Endodermal cell (in vitro differentiated cells): ENCODE results near the gene SLC22A31. TPM values are rescaled to one million over a fixed set of nuclear protein-coding genes. Genes with fewer than 3 reads are reported as not detected.

Experiments used
- DNase-seq: peaks from one replicate; pipeline ENCODE4 v3.0.0-alpha.2; 2017
- H3K27ac ChIP-seq: 2 replicates; pipeline ENCODE4 v1.5.1; 2013; ENCODE audit warnings: mild to moderate bottlenecking, low read depth, low read length, moderate library complexity
- H3K27me3 ChIP-seq: 2 replicates; pipeline ENCODE4 v1.6.1; 2013; ENCODE audit warnings: mild to moderate bottlenecking, low read length, moderate library complexity; ENCODE audit not compliant: insufficient read depth, control insufficient read depth, poor library complexity, severe bottlenecking
- H3K36me3 ChIP-seq: 2 replicates; pipeline ENCODE4 v1.7.0; 2013; ENCODE audit warnings: mild to moderate bottlenecking, low read length, moderate library complexity; ENCODE audit not compliant: control insufficient read depth, insufficient read depth
- H3K4me1 ChIP-seq: one replicate; pipeline ENCODE4 v1.7.0; 2013; ENCODE audit warnings: low read length; ENCODE audit not compliant: control insufficient read depth, insufficient read depth
- H3K4me3 ChIP-seq: 2 replicates; pipeline ENCODE4 v1.5.1; 2013; ENCODE audit warnings: mild to moderate bottlenecking, low read length, moderate library complexity
- H3K9ac ChIP-seq: 2 replicates; pipeline ENCODE4 v1.6.1; 2013; ENCODE audit warnings: mild to moderate bottlenecking, low read length, moderate library complexity; ENCODE audit not compliant: poor library complexity, severe bottlenecking; ENCODE audit errors: extremely low read depth
- H3K9me3 ChIP-seq: 2 replicates; pipeline ENCODE4 v1.6.1; 2013; ENCODE audit warnings: mild to moderate bottlenecking, low read length, moderate library complexity; ENCODE audit not compliant: control insufficient read depth
- H3K27ac Mint-ChIP-seq: 2 replicates; pipeline ENCODE4 v1.8.0; 2020; ENCODE audit warnings: mixed read lengths
- H3K27me3 Mint-ChIP-seq: 2 replicates; pipeline ENCODE4 v1.8.0; 2021; ENCODE audit warnings: mild to moderate bottlenecking, mixed read lengths; ENCODE audit not compliant: insufficient read depth
- H3K36me3 Mint-ChIP-seq: 2 replicates; pipeline ENCODE4 v1.8.0; 2020; ENCODE audit warnings: low read depth, mixed read lengths
- H3K4me1 Mint-ChIP-seq: 2 replicates; pipeline ENCODE4 v1.8.0; 2020; ENCODE audit warnings: mixed read lengths
- H3K4me3 Mint-ChIP-seq: 2 replicates; pipeline ENCODE4 v1.8.0; 2020; ENCODE audit warnings: mild to moderate bottlenecking, moderate library complexity, mixed read lengths
- H3K9me3 Mint-ChIP-seq: 2 replicates; pipeline ENCODE4 v1.8.0; 2020; ENCODE audit warnings: mild to moderate bottlenecking, mixed read lengths
- CTCF ChIP-seq: fragments of 200-600 bp; sonication (generic); conservative IDR thresholded peaks from 2 replicates; pipeline ENCODE4 v1.5.0; 2021; ENCODE audit warnings: antibody characterized with exemption, mild to moderate bottlenecking
- WGBS, 2 experiments: methylation state at CpG; one replicate each; pipeline versions ENCODE4 v1.1.5 to v1.1.7; 2013; ENCODE audit warnings: missing lambda C conversion rate in 2 of 2, mixed read lengths in 1 of 2; ENCODE audit not compliant: insufficient coverage in 1 of 2, insufficient read length in 1 of 2; 5-methylcytosine and 5-hydroxymethylcytosine counted together
- total RNA-seq, 2 donors: library from RNA; stranded (reverse); fragmentation: NEBNext Ultra II Directional in 1 of 2; extraction: Animal tissue kit (Norgen Biotek cat#: 25700) in 1 of 2; gene quantifications; 2 replicates in 1 of 2; 3 replicates in 1 of 2; pipeline ENCODE4 v1.2.1, GENCODE V29; 2021

The SLC22A31 gene
- total RNA-seq, 2 donors from 2014 or later, result 9.7 to 33.9 TPM

- Histone ChIP-seq H3K9me3 (peaks cover 32% of the 10 kb centered on the region), H3K36me3 (peaks cover 36% of the 10 kb centered on the region), H3K27ac (no peak overlapping the region), H3K9ac (no peak overlapping the region), H3K27me3 (no peaks in the 10 kb centered on the region), H3K4me1 (no peaks in the 10 kb centered on the region), H3K4me3 (no peak overlapping the region)
- H3K4me3 Mint-ChIP-seq, result no peak overlapping the region
- H3K9me3 Mint-ChIP-seq, result peaks cover 28% of the 10 kb centered on the region
- no peaks in the 10 kb centered on the region for H3K27me3 Mint-ChIP-seq
- H3K27ac Mint-ChIP-seq, result no peak overlapping the region
- 90 to 95% methylated on average over 3 to 9 of the region's 9 CpGs for WGBS, 2 experiments
- peaks cover 55% of the 10 kb centered on the region for H3K36me3 Mint-ChIP-seq
- no peak for TF ChIP-seq CTCF
- DNase-seq, result no peak
- H3K4me1 Mint-ChIP-seq, result no peaks in the 10 kb centered on the region
Measured at GRCh38 chr16:89149386-89149785, 51.0 kb downstream of the SLC22A31 start.

GRCh38 chr16:89147085-89147817 lies 53.1 kb downstream of the SLC22A31 start:
- Histone ChIP-seq H3K4me1 (no peaks in the 10 kb centered on the region), H3K9me3 (peaks cover 32% of the 10 kb centered on the region), H3K27ac (no peak overlapping the region), H3K9ac (no peak overlapping the region), H3K36me3 (peaks cover 40% of the 10 kb centered on the region), H3K4me3 (no peak overlapping the region), H3K27me3 (no peaks in the 10 kb centered on the region)
- Mint-ChIP-seq H3K4me3 (no peak overlapping the region), H3K36me3 (peaks cover 57% of the 10 kb centered on the region), H3K4me1 (no peaks in the 10 kb centered on the region), H3K27ac (no peak overlapping the region), H3K27me3 (no peaks in the 10 kb centered on the region), H3K9me3 (peaks cover 28% of the 10 kb centered on the region)
- 86 to 87% methylated on average over 7 to 9 of the region's 11 CpGs for WGBS, 2 experiments
- no peak for DNase-seq
- TF ChIP-seq CTCF, result no peak

- Histone ChIP-seq H3K4me1 (no peaks in the 10 kb centered on the region), H3K27me3 (no peaks in the 10 kb centered on the region), H3K27ac (no peak overlapping the region), H3K9me3 (peaks cover 32% of the 10 kb centered on the region), H3K9ac (no peak overlapping the region), H3K36me3 (peaks cover 42% of the 10 kb centered on the region), H3K4me3 (no peak overlapping the region)
- H3K36me3 Mint-ChIP-seq, result peaks cover 51% of the 10 kb centered on the region
- DNase-seq, result no peak
- 94 to 98% methylated on average over 12 to 21 of the region's 21 CpGs for WGBS, 2 experiments
- H3K4me1 Mint-ChIP-seq, result no peaks in the 10 kb centered on the region
- no peaks in the 10 kb centered on the region for H3K27me3 Mint-ChIP-seq
- no peak overlapping the region for H3K27ac Mint-ChIP-seq
- TF ChIP-seq CTCF, result no peak
- no peak overlapping the region for H3K4me3 Mint-ChIP-seq
- peaks cover 28% of the 10 kb centered on the region for H3K9me3 Mint-ChIP-seq
Measured at GRCh38 chr16:89146211-89147005, 53.9 kb downstream of the SLC22A31 start.

Other genes starting within 250 kb of the SLC22A31 start
- gene CBFA2T3, start 223.3 kb downstream of the SLC22A31 start, total RNA-seq, result 1 to 10 TPM; 1.0 to 3.1 TPM
- 10 to 100 TPM; 34.8 to 35.5 TPM for gene ACSF3, start 106.7 kb downstream of the SLC22A31 start, total RNA-seq
- gene CDH15, start 28.8 kb downstream of the SLC22A31 start, total RNA-seq, result under 1 TPM; 0.11 to 0.15 TPM
- gene ZNF778, start 17.2 kb upstream of the SLC22A31 start, total RNA-seq, result 10 to 100 TPM; 13.0 to 16.3 TPM